GM12892 (cell line): Measurements from ENCODE around the gene PRDM16.

ENCODE experiments used
- POLR2AphosphoS5 ChIP-seq: IDR thresholded peaks from 2 replicates; pipeline ENCODE4 v1.6.1; 2011; ENCODE audit warnings: low read depth, low read length, control low read depth
- TAF1 ChIP-seq: IDR thresholded peaks from 2 replicates; pipeline ENCODE4 v1.6.1; 2011; ENCODE audit warnings: low read depth, mild to moderate bottlenecking, control low read depth, low read length, borderline replicate concordance

DNA sequence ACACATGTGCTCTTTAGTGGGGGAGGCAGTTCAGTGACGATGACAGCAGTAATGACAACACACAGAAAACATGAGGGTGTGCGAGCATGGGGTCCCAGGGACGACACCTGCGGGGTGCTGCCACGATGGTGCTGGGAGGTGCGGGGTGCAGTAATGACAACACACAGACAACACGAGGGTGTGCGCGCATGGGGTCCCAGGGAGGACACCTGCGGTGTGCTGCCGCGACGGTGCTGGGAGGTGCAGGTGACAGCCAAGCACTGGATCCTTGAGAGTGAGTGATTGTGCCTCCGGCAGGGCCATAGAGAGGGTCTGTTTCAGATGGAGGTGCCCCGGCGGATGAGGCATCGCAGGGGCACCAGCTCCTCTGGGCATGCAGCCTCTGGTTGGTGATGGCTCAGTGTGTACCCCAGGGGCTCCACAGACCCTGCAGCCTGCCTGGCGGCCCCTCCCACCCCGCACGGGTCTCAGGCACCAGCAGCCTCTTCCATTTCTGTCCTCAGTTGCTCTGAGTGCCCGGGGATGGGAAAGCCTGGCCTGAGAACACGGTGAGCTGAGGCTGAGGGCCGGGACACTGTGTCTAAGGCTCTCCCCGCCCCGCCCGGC is 193.8 kb downstream of the PRDM16 start:
- TF ChIP-seq TAF1: no peak
- no peak for TF ChIP-seq POLR2AphosphoS5
